Activated CD4-positive, alpha-beta T cell treated with anti-CD3 and anti-CD28 coated beads for 36 hours (primary cell): ENCODE measurements around the gene SLC9A8. TPM values are rescaled to one million over a fixed set of nuclear protein-coding genes. Genes with fewer than 3 reads are reported as not detected.
A peak's percentile ranks its signal among the peaks of the same experiment; 100 is the strongest.
"Not testable (repeated sequence)": the region's sequence is repeated elsewhere in the genome, so short reads cannot be mapped to it uniquely, and the experiment has no call there.

ENCODE experiments used
- ATAC-seq: fragments of 200-7000 bp; cut with Tn5 transposase; one replicate; pipeline ENCODE4 v1.10.0; 2021; ENCODE audit warnings: mild to moderate bottlenecking, moderate library complexity
- CTCF ChIA-PET: fragments of 350-600 bp; sonication (Branson Sonifier 250); formaldehyde crosslinking; loops from one replicate; lab custom pipeline; 2021; ENCODE audit warnings: antibody characterized with exemption; lab: Charles Lee
- POLR2A ChIA-PET: fragments of 350-600 bp; sonication (Branson Sonifier 250); formaldehyde crosslinking; loops from one replicate; lab custom pipeline; 2021; ENCODE audit warnings: antibody characterized with exemption, inconsistent platforms; lab: Charles Lee
- DNase-seq: peaks from one replicate; pipeline ENCODE4 v3.0.0-alpha.2; 2020
- H3K27ac Mint-ChIP-seq: one replicate; pipeline ENCODE4 v1.8.0; 2021; ENCODE audit warnings: mixed read lengths
- H3K27me3 Mint-ChIP-seq: one replicate; pipeline ENCODE4 v1.8.0; 2021; ENCODE audit warnings: mixed read lengths
- H3K36me3 Mint-ChIP-seq: one replicate; pipeline ENCODE4 v1.8.0; 2021; ENCODE audit warnings: low read depth, mixed read lengths
- H3K4me1 Mint-ChIP-seq: one replicate; pipeline ENCODE4 v1.8.0; 2021; ENCODE audit warnings: mixed read lengths
- H3K4me3 Mint-ChIP-seq: one replicate; pipeline ENCODE4 v1.8.0; 2021; ENCODE audit warnings: mild to moderate bottlenecking, moderate library complexity, mixed read lengths
- H3K9me3 Mint-ChIP-seq: one replicate; pipeline ENCODE4 v1.8.0; 2021; ENCODE audit warnings: low read depth, mixed read lengths
- intact Hi-C, 2 experiments: fragments of 100-400 bp; cut with DNase I in 1 of 2; cut with micrococcal nuclease in 1 of 2; formaldehyde crosslinking; loops; one replicate each; pipeline versions ENCODE4 v1.14.2 to v1.15.1; 2022 to 2024; cut with DNase I, micrococcal nuclease
- total RNA-seq, 2 experiments: library from RNA; stranded (reverse); gene quantifications; one replicate each; pipeline ENCODE4 v1.2.3, GENCODE V29; 2021

The SLC9A8 gene
- total RNA-seq, 2 experiments from 2014 or later, result 12.6 to 16.7 TPM

DNA sequence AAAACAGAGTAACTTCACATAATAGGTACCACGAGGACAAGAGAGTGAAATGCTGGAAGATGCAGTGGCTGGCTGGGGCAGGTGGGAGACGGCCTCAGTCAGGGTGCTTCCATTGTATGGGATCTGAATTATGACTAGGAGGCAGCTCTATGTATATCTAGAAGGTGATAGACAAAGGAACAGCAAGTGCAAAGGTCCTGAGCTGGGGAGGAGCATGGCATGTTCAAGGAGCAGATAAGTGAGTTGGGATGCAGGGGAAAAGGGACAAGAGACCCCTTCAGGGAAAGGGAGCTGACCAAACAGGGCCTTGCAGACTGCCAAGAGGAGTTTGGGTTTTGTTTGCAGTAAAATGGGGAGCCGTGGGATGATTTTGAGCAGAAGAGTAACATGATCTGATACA lies 8.3 kb upstream of the SLC9A8 start:
- H3K4me1 Mint-ChIP-seq, result peaks cover 51% of the 10 kb centered on the region
- no peak overlapping the region for H3K4me3 Mint-ChIP-seq
- H3K27ac Mint-ChIP-seq, result peak overlapping the region; percentile 47
- CTCF ChIA-PET, result no interaction called here
- no peaks in the 10 kb centered on the region for H3K36me3 Mint-ChIP-seq
- DNase-seq, result no peak
- no peaks in the 10 kb centered on the region for H3K27me3 Mint-ChIP-seq
- intact Hi-C loops, result loop anchor here in 1 of 2 experiments (10.0 kb wide), 1 partner anchor 760 kb away; no protein-coding TSS in a partner anchor
- no peak for ATAC-seq
- H3K9me3 Mint-ChIP-seq, result no peaks in the 10 kb centered on the region
- POLR2A ChIA-PET, result no interaction called here

GRCh38 chr20:49805224-49805876 lies 7.3 kb upstream of the SLC9A8 start:
- H3K9me3 Mint-ChIP-seq, H3K27me3 Mint-ChIP-seq, H3K36me3 Mint-ChIP-seq, H3K4me3 Mint-ChIP-seq, CTCF ChIA-PET: not testable (repeated sequence)
- Mint-ChIP-seq H3K4me1 (peaks cover 49% of the 10 kb centered on the region), H3K27ac (peak overlapping the region; percentile 60)
- intact Hi-C loops, result loop anchor here (1.0 to 10.0 kb wide), 4 partner anchors 8 to 759 kb away; no protein-coding TSS in a partner anchor
- POLR2A ChIA-PET, result interaction anchor here (0.7 kb wide), 1 partner anchor 209 kb away, joined by 3 read pairs; no protein-coding TSS in a partner anchor
- ATAC-seq, result peak; percentile 90
- peak; percentile 80 for DNase-seq

- DNase-seq, result no peak
- ATAC-seq, result no peak
- Mint-ChIP-seq H3K27ac (no peak overlapping the region), H3K4me3 (no peak overlapping the region), H3K36me3 (no peaks in the 10 kb centered on the region), H3K9me3 (no peaks in the 10 kb centered on the region), H3K27me3 (no peaks in the 10 kb centered on the region), H3K4me1 (peaks cover 41% of the 10 kb centered on the region)
- intact Hi-C loops, result loop anchor here in 1 of 2 experiments (10.0 kb wide), 1 partner anchor 756 kb away; no protein-coding TSS in a partner anchor
- POLR2A ChIA-PET, result no interaction called here
- CTCF ChIA-PET, result no interaction called here
These were observed 3.9 kb upstream of the SLC9A8 start for GRCh38 chr20:49808753-49809152.

DNA sequence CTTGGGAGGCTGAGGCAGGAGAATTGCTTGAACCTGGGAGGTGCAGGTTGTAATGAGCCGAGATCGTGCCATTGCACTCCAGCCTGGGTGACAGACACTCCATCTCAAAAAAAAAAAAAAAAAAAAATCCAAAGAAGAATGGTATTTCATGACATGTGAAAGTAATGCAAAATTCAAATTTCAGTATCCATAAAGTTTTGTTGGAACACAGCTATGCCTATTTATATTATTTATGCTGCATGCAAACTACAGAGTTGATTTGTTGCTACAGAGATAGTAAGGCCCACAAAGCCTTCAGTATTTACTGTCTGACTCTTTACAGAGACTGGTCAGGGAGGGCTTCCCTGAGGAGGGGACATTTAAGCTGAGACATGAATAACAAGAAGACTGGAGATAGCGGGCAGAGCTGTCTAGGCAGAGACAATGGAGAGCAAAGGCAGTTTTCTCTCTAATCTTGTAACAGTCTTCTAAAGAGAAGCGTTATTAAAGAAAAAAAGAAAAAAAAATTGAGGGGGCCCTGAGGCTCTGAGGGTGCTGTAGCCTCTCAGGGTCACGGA lies 2.7 kb upstream of the SLC9A8 start:
- Mint-ChIP-seq H3K4me3 (no peak overlapping the region), H3K4me1 (peaks cover 46% of the 10 kb centered on the region), H3K27ac (no peak overlapping the region), H3K27me3 (no peaks in the 10 kb centered on the region), H3K9me3 (no peaks in the 10 kb centered on the region), H3K36me3 (peaks cover 2% of the 10 kb centered on the region)
- intact Hi-C loops, result loop anchor here in 1 of 2 experiments (5.0 to 10.0 kb wide), 3 partner anchors 302 to 755 kb away; partner anchors contain the start of genes PTPN1 and UBE2V1
- ChIA-PET POLR2A (no interaction called here), CTCF (interaction anchor here (1.4 kb wide), 1 partner anchor 11 kb away, joined by 3 read pairs; no protein-coding TSS in a partner anchor)
- no peak for DNase-seq
- ATAC-seq, result no peak

GRCh38 chr20:49810491-49811190 lies 2.0 kb upstream of the SLC9A8 start:
- intact Hi-C loops, result loop anchor here in 1 of 2 experiments (5.0 to 10.0 kb wide), 2 partner anchors 302 to 704 kb away; partner anchors contain the start of genes PTPN1 and UBE2V1
- Mint-ChIP-seq H3K27me3 (no peaks in the 10 kb centered on the region), H3K4me3 (no peak overlapping the region), H3K4me1 (peaks cover 41% of the 10 kb centered on the region), H3K9me3 (no peaks in the 10 kb centered on the region), H3K27ac (no peak overlapping the region), H3K36me3 (peaks cover 10% of the 10 kb centered on the region)
- no peak for DNase-seq
- ATAC-seq, result no peak
- POLR2A ChIA-PET, result no interaction called here
- CTCF ChIA-PET, result interaction anchor here (0.6 to 1.4 kb wide), 3 partner anchors 10 to 905 kb away, joined by 3 to 5 read pairs (median 5); no protein-coding TSS in a partner anchor

DNA sequence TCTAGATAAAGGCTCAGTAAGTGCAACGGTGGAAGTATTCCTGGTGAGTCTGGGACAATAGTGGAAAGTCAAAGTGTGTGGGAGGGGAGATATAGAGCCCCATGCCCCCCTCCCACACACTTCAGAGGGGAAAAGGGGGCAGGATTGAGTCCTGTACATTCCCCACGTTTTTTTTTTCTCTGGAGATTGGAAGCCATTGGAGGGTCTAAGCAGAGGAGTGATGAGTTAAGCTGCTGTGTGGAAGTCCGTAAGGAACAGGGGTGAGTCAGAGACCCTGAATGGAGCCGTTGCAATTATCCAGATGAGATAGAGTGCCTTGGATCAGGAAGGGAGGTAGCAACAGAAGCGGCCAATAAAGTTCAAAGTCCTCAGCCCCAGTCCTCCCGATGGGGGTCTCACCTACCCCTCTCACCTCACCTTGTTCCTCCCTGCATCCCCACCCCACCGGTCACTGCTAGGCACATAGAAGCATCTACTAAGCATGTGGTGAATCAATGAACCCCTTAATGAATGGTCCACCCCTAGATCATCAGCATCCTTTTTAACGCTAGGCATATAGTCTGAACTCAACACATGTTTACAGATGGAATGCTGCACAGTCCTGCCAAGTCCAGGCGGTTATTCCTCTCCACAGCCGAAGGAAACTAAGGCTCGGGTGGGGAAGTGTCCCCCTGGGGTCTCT lies 662 bp upstream of the SLC9A8 start:
- Mint-ChIP-seq H3K27ac (peak overlapping the region; percentile 92), H3K36me3 (peaks cover 17% of the 10 kb centered on the region), H3K4me3 (peak overlapping the region; percentile 94), H3K27me3 (no peaks in the 10 kb centered on the region), H3K4me1 (peaks cover 34% of the 10 kb centered on the region), H3K9me3 (no peaks in the 10 kb centered on the region)
- DNase-seq (no peak), ATAC-seq (peak; percentile 11)
- ChIA-PET CTCF (interaction anchor here (1.2 kb wide), 1 partner anchor 10 kb away, joined by 3 read pairs; no protein-coding TSS in a partner anchor), POLR2A (interaction anchor here (1.0 to 1.5 kb wide), 2 partner anchors 10 to 133 kb away, joined by 3 to 5 read pairs; no protein-coding TSS in a partner anchor)
- intact Hi-C loops, result loop anchor here (1.0 to 10.0 kb wide), 7 partner anchors 99 to 703 kb away; partner anchors contain the start of genes B4GALT5 (in 2 of the 2), PTPN1 (in 1 of the 2), SPATA2 (in 1 of the 2) and UBE2V1 (in 1 of the 2)

DNA sequence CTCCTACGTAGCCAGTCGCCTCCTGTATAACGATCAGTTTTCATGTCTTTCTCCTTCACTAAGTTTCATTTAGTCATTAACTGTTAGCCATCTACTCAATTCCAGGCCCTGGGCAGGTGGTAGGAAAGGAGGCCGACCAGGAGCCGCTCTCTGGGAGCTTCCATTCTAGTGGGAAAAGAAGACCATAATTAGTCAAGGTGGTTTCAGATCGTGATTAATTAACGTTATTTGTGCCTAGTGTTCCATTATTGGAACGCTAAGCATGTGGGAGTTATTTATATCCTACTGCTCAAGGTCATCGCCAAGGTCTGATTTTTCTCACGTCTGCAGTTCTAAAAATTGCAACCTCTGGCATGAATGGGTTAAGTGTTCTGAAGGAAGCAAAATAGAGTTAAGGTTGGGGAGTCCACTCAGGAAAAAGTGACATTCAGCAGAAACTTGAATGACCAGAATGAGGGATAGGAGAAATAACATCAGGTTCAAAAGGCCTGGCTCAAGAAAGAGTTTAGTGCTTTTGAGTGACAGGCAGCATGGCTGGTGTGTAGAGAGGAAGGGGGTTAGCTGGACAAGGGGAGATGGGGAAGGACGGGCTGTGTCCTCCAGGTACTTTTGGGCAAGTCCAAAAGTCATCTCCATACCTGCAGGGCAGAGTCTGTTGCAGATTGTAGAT lies 812 bp downstream of the SLC9A8 start:
- peak overlapping the region; percentile 98 for H3K27ac Mint-ChIP-seq
- intact Hi-C loops, result loop anchor here (1.0 to 10.0 kb wide), 8 partner anchors 8 to 701 kb away; partner anchors contain the start of genes B4GALT5 (in 2 of the 2), PTPN1 (in 1 of the 2) and UBE2V1 (in 1 of the 2)
- ATAC-seq (no peak), DNase-seq (no peak)
- CTCF ChIA-PET, result interaction anchor here (0.6 to 2.2 kb wide), 5 partner anchors 9 to 293 kb away, joined by 3 to 13 read pairs (median 3); no protein-coding TSS in a partner anchor
- H3K4me3 Mint-ChIP-seq, result peak overlapping the region; percentile 94
- POLR2A ChIA-PET, result interaction anchor here (0.6 to 1.5 kb wide), 4 partner anchors 11 to 217 kb away, joined by 3 to 5 read pairs (median 4); no protein-coding TSS in a partner anchor
- no peaks in the 10 kb centered on the region for H3K27me3 Mint-ChIP-seq
- peaks cover 29% of the 10 kb centered on the region for H3K36me3 Mint-ChIP-seq
- H3K4me1 Mint-ChIP-seq, result peaks cover 33% of the 10 kb centered on the region
- no peaks in the 10 kb centered on the region for H3K9me3 Mint-ChIP-seq

- Mint-ChIP-seq H3K36me3 (peaks cover 34% of the 10 kb centered on the region), H3K27me3 (no peaks in the 10 kb centered on the region), H3K4me3 (peak overlapping the region; percentile 94), H3K4me1 (peaks cover 34% of the 10 kb centered on the region), H3K9me3 (no peaks in the 10 kb centered on the region), H3K27ac (peak overlapping the region; percentile 98)
- DNase-seq (no peak), ATAC-seq (no peak)
- ChIA-PET POLR2A (interaction anchor here (0.6 kb wide), 1 partner anchor 16 kb away, joined by 3 read pairs; no protein-coding TSS in a partner anchor), CTCF (interaction anchor here (0.8 to 2.2 kb wide), 2 partner anchors 10 to 137 kb away, joined by 3 to 13 read pairs; no protein-coding TSS in a partner anchor)
- intact Hi-C loops, result loop anchor here in 1 of 2 experiments (5.0 to 10.0 kb wide), 2 partner anchors 298 to 701 kb away; partner anchors contain the start of genes PTPN1 and UBE2V1
These were observed 1.5 kb downstream of the SLC9A8 start for GRCh38 chr20:49814057-49814694.

DNA sequence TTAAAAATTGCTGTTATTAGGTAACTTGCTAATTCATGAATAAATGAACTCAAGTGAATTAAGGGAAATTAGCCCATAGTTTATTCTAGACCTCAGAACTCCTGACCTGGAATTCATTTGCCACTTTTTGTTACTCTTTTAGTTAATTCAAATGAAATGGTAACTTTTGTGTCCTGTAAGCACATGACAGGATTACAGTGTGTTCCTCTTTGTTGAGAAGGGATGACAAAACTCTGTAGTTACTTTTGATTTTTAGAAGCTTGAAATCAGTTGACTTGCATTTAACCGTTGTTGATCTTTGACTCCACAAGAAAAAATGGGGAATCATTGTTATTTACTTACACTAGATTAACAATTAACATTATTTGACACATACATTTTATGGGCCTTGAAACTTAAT lies 6.2 kb downstream of the SLC9A8 start:
- Mint-ChIP-seq H3K27ac (no peak overlapping the region), H3K4me3 (no peak overlapping the region), H3K36me3 (peaks cover 60% of the 10 kb centered on the region), H3K4me1 (peaks cover 50% of the 10 kb centered on the region), H3K9me3 (no peaks in the 10 kb centered on the region), H3K27me3 (no peaks in the 10 kb centered on the region)
- ATAC-seq (no peak), DNase-seq (no peak)
- ChIA-PET POLR2A (no interaction called here), CTCF (no interaction called here)
- intact Hi-C loops, result loop anchor here in 1 of 2 experiments (10.0 kb wide), 1 partner anchor 696 kb away; the partner anchor contains the start of gene PTPN1
